H1 (cell line): Measurements from ENCODE around the gene RAB40B. TPM values are rescaled to one million over a fixed set of nuclear protein-coding genes. Genes with fewer than 3 reads are reported as not detected.

Experiments
- CHD1 ChIP-seq: IDR thresholded peaks from 2 replicates; pipeline ENCODE4 v1.6.1; 2012; ENCODE audit warnings: low read depth, low read length, improper control_type of control experiment
- SIN3A ChIP-seq, 2 experiments: IDR thresholded peaks in 1 of 2; conservative IDR thresholded peaks in 1 of 2; 2 replicates each; pipeline ENCODE4 v1.6.1; 2011 to 2012; ENCODE audit warnings: low read length in 2 of 2, improper control_type of control experiment in 1 of 2, low read depth in 1 of 2, mild to moderate bottlenecking in 1 of 2
- polyA plus RNA-seq, 7 experiments: library from polyadenylated mRNA; depleted of rRNA in 3 of 7; stranded (reverse) in 5 of 7; unstranded in 2 of 7; fragments of >200 nt in 5 of 7; fragments of 200-250 nt in 2 of 7; gene quantifications; 1 replicate in 5 of 7; 2 replicates in 1 of 7; 4 replicates in 1 of 7; pipeline versions ENCODE4 v1.2.1 to v1.2.3, GENCODE V29; 2011 to 2013; ENCODE audit warnings: missing spikeins in 2 of 7, mixed read lengths in 2 of 7
- total RNA-seq: library from RNA; stranded (reverse); fragmentation: NEBNext Ultra II Directional; extraction: Animal tissue kit (Norgen Biotek cat#: 25700); gene quantifications from 2 replicates; pipeline ENCODE4 v1.2.1, GENCODE V29; 2021

RAB40B gene
- total and polyA plus RNA-seq, 2 of the 8 experiments (the other 6 are each of a cell fraction or from before 2014, with no cell fraction given): 3.1 to 4.6 TPM

DNA sequence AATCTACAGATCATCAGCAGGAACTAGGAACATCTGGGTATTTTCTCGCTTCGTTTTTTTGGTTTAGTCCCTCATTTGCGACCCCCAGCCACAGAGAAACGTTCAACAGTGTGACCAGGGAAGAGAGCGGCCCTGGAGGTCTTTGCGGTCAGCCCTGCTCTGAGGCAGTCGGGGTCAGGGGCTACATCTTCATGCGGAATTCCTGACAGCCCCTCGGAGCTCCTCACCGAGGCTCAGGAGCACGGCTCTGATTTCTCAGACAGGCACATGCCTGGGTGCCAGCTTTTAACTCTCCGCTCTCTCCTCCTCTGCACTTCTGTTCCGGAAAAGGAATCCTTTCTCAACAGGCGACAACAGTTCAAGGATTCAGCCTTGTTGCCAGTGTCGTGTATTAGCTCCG is 42.2 kb downstream of the RAB40B start (continued):
- TF ChIP-seq SIN3A (conservative IDR thresholded peaks at IDR 0.05 in 1 of 2, IDR thresholded peaks at IDR 0.05 in 1 of 2; ENCODE audit: low read depth in 1 of 2, low read length in 2 of 2) (no peak), CHD1 (no peak)
- TF ChIP-seq, all 59 proteins: peak for 0
